GM12874 (cell line): ENCODE measurements around the gene ZFR2.

Source experiments
- TF ChIP-seq, protein P1 (sequence below): IDR thresholded peaks from 2 replicates; pipeline ENCODE4 v1.5.1; 2011; ENCODE audit warnings: low read depth, mild to moderate bottlenecking, control low read depth, low read length, moderate library complexity; ENCODE audit not compliant: insufficient read depth

Gene ZFR2

DNA sequence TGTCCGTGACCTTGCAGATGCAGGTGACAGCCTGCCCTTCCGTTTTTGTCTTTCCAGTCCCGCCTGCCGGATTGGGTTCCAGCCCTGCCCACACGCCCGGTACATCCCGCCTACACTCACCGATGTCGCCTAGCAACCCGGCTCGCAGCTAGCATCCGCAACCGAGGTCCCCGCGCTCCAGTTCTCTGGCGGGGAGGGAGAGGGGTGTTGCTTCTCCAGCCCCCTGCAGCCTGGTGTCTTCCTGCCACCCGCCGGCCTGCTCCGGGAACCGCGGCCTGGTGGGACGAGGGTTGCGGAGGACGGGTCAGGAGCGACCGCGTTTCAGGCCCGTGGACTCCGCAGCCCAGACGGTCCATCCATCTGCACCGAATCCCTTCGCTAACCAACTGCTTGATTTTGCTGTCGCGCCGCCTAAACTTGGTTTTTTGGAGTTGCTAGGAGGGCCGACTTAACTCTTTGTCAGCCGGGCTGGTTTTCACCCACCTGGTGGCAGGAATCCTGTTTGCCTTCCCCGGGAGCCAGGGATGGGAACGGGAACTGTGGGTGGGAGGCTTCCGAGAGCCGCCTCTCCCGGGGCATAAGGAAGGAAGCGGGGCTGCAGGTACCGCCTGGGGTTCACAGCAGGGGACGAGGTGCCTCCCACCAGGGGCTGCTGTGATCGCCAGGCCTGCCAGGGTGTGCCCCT, 67.3 kb downstream of the ZFR2 start:
- TF ChIP-seq, protein P1, sequence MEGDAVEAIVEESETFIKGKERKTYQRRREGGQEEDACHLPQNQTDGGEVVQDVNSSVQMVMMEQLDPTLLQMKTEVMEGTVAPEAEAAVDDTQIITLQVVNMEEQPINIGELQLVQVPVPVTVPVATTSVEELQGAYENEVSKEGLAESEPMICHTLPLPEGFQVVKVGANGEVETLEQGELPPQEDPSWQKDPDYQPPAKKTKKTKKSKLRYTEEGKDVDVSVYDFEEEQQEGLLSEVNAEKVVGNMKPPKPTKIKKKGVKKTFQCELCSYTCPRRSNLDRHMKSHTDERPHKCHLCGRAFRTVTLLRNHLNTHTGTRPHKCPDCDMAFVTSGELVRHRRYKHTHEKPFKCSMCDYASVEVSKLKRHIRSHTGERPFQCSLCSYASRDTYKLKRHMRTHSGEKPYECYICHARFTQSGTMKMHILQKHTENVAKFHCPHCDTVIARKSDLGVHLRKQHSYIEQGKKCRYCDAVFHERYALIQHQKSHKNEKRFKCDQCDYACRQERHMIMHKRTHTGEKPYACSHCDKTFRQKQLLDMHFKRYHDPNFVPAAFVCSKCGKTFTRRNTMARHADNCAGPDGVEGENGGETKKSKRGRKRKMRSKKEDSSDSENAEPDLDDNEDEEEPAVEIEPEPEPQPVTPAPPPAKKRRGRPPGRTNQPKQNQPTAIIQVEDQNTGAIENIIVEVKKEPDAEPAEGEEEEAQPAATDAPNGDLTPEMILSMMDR = no peak

DNA sequence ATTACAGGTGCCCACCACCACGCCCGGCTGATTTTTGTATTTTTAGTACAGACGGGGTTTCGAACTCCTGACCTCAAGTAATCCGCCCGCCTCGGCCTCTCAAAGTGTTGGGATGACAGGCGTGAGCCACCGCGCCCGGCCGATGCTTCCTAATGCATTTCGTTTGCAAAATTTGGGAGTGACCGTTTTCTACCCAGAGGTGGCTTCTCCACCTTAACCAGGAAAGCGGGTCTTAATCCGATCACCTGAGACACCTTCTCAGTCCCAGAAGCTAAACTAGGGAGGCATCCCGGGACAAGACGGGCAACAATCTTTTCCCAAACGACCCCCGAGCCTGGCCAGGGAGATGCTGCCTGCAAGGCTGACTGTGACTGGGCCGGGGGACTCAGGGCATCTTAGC, 67.8 kb downstream of the ZFR2 start:
- TF ChIP-seq, protein P1 = no peak

DNA sequence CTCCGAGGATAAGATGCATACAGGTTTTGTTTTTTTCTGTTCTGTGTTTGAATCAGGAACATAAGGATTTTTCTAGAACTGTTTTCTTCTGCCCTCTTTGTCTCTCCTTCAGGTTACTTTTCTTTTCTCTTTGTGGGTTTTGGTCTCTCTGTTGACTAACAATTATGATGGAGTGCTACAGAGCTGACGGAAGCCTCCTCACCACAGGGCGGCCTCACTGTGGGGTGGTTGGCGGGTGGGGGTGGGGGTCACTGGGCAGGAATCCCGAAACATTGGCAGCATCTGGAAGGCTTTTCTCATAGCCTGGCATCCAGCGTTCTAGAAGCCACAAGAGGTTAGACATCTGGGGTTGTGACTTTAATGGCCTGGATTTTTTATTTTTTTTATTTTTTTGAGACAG, 70.7 kb downstream of the ZFR2 start:
- TF ChIP-seq, protein P1 = no peak

DNA sequence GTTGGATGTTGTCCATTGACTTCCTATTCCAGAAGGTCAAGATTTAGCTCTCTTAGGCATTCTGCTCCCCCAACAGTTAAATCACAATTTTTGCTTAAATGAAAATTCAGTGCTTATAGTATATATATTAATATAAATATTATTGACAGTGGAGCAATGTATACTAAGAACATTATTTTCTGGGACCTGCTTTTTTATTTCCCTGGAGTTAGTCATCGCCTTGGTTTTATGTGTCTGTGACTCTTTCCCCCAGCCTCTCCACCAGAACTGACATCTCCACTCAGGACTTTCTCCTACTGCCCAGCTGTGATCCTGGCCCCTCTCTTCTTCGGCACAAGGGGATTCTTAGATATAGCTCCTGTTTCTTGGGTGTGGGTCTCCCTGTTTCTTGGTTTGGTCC, 72.5 kb downstream of the ZFR2 start:
- TF ChIP-seq, protein P1 = no peak

DNA sequence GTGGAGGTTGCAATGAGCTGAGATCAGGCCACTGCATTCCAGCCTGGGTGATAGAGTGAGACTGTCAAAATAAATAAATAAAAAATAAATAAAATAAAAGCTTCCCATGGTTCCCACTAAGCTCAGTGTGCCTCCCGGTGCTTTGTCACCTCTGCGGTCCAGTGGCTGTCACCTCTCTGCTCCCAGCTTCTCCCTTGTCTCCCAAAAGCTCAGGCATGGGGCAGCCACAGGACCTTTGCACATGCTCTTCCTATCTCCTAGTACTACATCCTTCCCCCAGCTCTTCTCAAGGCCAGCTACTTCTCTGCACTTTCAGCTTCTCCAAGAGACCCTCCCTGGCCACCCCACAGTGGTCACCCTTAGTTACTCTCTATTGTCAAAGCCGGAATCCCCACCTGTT, 75.0 kb downstream of the ZFR2 start:
- TF ChIP-seq, protein P1 = no peak

DNA sequence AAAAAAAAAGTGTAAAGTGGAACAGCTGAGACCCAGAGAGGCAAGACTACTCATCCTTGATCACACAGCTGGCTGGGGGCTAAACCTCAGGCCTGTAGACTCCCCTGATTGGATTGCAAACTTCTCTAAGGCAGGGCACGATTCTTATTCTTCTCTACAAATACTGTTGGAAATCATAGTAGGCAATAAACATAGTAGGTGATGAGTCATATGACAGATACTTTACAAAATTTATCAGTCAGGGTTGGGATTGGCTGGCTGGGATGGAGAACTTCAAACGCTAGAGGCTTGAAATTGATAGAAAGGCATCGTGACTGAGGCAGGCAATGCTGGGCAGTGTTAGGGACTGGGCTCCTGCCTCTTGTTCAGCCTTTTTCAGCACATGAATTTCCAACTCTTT, 76.7 kb downstream of the ZFR2 start:
- TF ChIP-seq, protein P1 = no peak

DNA sequence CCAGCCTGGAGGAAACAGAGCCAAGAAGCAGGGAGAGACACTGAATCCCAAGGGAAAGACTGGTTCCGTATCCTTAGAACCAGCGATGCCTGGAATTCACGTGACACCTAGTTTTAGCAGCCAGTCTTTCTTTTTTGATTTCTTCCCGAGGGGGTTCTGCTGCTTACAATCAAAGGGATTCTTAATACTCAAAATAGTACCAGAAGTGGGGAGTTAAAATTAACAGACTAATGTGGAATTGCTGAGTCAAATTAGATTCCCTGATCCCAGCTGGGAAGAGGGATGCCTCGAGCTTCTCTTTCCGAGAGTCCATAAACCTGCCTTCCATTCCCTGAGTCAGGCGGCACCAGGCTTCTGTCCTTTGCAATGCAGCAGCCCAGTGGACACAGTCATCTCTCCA, 77.9 kb downstream of the ZFR2 start:
- TF ChIP-seq, protein P1 = no peak
